Measurements from ENCODE around the gene ZNF79.
"Not testable (repeated sequence)": the region's sequence is repeated elsewhere in the genome, so short reads cannot be mapped to it uniquely, and the experiment has no call there.

The ZNF79 gene

GRCh38 chr9:127458921-127459320 is 34.7 kb downstream of the ZNF79 start:
- no peak for DNase-seq

DNA sequence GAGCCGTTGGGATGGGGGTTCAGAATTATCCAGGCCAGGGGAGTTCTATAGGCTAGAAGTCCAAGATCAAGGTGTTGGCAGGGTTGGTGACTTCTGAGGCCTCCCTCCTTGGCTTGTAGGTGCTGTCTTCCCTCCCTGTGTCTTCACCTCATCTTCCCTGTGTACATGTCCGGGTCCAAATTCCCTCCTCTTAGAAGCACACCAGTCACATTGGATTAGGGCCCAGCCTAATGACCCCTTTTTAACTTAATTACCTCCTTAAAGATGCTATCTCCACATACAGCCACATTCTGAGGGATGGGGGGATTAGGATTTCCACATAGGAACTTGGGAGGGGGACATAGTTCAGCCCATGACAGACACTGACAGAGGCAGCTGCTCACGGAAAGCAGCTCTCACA is 39.2 kb downstream of the ZNF79 start:
- no peak for DNase-seq

- no peak for DNase-seq
Measured at GRCh38 chr9:127463911-127464310, 39.7 kb downstream of the ZNF79 start.

DNA sequence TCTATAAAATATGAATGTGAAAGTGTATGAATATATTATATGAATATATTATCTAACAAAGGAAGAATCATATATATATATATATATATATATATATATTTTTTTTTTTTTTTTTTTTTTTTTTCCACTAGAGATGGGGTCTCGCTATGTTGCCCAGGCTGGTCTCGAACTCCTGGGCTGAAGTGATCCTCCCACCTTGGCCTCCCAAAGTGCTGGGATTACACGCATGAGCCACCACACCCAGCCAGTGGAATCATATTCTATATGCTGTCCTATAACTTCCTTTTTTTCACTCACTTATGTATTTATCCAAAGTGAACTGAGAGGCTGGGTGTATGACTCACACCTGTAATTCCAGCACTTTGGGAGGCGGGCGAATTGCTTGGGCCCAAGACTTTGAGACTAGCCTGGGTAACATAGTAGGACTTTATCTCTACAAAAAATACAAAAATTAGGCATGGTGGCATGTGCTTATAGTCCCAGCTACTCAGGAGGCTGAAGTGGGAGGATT is 42.3 kb downstream of the ZNF79 start:
- not testable (repeated sequence) for DNase-seq

GRCh38 chr9:127467621-127468020 is 43.4 kb downstream of the ZNF79 start:
- no peak for DNase-seq

GRCh38 chr9:127470662-127471061 is 46.5 kb downstream of the ZNF79 start:
- DNase-seq: no peak

DNA sequence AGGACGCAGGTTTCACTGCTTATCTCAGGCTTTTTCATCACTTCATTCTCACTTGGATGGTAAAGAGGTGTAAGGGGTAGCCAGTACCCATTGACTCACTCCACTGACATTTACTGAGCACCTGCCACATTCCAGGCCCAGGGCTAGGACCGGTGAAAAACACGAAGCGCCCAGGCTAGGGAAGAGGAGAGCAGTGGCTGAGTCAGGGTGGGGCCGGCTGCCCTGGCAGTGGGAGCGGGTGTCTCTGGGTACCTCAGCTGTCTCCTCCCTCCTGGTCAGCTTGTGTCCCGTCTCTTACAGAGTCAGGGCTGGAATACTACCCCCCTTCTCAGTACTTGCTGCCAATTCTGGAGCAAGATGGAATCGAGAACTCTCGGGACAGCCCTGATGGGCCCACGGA is 49.3 kb downstream of the ZNF79 start:
- DNase-seq: no peak

DNA sequence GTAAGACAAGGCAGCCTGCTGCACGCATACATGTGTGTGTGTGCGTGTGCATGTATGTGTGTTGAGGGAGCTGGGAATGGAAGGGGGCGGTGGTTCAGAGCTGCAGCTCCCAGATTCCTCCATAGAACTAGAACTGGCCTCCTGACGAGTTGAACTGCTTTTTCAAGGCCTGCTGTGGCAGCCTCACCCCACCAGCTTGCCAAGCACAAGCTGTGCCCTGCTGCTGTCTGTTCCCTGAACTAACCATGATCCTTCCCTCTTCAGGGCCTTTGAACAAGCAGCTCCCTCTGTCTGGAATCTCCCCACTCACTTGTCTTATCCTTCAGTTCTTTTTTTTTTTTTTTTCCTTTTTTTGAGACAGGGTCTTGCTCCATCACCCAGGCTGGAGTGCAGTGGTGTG is 49.8 kb downstream of the ZNF79 start:
- no peak for DNase-seq

- no peak for DNase-seq
Measured at GRCh38 chr9:127474592-127474991, 50.4 kb downstream of the ZNF79 start.

DNA sequence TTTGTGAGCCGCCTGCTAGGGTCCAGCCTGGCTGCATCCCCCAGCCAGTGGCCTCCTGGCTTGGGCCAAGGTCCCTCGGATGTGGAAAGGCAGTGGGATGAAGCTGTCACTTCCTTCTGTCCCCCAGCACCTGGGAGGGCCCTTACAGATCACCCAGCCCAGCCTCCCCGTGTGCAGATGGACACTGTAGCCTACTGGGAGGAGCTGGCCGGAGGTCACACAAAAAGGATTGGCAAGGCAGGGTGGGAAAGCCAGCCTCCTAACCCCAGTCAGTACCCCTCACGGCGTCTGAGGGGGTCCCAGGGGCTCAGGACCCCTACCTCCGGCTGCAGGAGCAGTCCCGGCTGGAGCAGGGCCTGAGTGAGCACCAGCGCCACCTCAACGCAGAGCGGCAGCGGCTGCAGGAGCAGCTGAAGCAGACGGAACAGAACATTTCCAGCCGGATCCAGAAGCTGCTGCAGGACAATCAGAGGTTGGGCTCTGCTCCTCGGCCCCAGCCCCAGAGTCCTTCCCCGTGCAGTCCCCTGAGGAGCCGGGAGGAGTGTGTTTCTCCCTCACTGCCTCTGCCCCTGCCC is 55.4 kb downstream of the ZNF79 start:
- DNase-seq: no peak

DNA sequence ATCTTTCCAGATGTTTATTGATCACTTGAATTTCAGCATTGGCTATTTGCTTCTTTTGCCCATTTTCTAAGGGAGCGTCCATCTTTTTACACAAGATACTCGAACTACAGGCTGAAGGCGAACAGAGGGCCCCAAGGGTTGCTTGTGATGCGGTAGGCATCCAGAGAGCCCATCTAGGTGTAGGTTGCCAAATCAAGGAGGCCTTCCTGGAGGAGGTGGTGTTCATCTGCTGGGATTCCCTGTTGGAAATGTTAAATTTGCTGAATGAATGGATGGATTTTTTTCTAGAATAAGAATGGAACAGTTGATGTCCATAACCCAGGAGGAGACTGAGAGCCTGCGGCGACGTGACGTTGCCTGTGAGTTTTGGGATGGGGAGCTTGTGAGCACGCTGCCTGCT is 58.5 kb downstream of the ZNF79 start:
- DNase-seq: no peak

DNA sequence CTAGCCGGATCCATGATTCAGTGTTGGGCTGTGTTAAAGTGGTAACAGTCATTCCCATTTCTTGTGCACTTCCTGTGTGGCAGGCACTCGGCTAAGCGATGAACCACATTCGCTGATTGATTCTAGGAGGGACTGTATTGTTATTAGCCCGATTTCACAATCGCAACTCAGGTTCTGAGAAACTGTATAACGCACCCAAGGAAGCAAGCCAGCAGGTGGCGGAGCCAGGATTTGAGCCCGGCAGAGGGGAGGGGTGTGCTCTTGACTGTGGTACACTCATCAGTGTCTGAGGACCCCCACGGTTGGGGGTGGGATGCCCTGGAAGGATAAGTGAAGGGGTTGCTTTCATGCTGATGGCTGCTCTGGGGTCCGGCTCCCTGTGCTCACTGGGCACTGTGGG is 61.8 kb downstream of the ZNF79 start:
- no peak for DNase-seq

GRCh38 chr9:127488946-127489345 is 64.8 kb downstream of the ZNF79 start:
- no peak for DNase-seq

GRCh38 chr9:127489471-127490115 is 65.4 kb downstream of the ZNF79 start:
- no peak for DNase-seq

GRCh38 chr9:127490535-127491230 is 66.5 kb downstream of the ZNF79 start:
- no peak for DNase-seq

- no peak for DNase-seq
Measured at GRCh38 chr9:127491516-127491915, 67.3 kb downstream of the ZNF79 start.

- no peak for DNase-seq
Measured at GRCh38 chr9:127492616-127493015, 68.4 kb downstream of the ZNF79 start.

GRCh38 chr9:127493592-127494303 is 69.6 kb downstream of the ZNF79 start:
- no peak for DNase-seq

GRCh38 chr9:127494304-127494702 is 70.1 kb downstream of the ZNF79 start:
- no peak for DNase-seq

Measured in stimulated activated naive CD4-positive, alpha-beta T cell (primary cell).